HG03175 (cell line): ENCODE measurements around the gene FBXW11.
"Not testable (repeated sequence)": the region's sequence is repeated elsewhere in the genome, so short reads cannot be mapped to it uniquely, and the experiment has no call there.

Experiments used
- ATAC-seq: cut with Tn5 transposase; IDR thresholded peaks from one replicate; pipeline ENCODE4 v1.9.1; 2021; ENCODE audit warnings: mild to moderate bottlenecking, moderate library complexity; ENCODE audit not compliant: unreplicated experiment

FBXW11 gene

DNA sequence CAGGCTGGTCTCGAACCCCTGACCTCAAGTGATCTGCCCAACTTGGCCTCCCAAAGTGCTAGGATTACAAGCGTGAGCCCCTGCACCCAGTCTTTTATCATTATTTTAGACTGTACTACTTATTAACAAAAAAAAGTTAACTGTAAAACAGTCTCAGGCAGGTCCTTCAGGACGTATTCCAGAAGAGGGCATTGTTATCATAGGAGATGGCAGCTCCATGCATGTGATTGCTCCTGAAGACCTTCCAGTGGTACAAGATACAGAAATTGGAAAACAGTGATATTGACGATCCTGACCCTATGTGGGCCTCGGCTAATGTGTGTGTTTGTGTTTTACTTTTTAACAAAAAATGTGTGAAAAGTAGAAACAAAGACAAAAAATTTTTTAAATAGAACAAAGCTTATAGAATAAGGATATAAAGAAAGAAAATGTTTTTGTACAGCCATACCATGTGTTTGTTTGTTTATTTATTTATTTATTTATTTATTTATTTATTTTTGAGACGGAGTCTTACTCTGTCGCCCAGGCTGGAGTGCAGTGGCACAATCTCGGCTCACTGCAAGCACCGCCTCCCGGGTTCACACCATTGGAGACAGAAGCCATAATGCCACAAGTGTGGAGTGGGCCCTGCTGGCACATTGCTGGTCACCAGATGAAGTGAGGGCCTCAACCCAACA lies 13.8 kb upstream of the FBXW11 start:
- not testable (repeated sequence) for ATAC-seq

- ATAC-seq, result no peak
These were observed 8.9 kb upstream of the FBXW11 start for GRCh38 chr5:172015346-172015745.

GRCh38 chr5:172010278-172010677 lies 3.8 kb upstream of the FBXW11 start:
- ATAC-seq, result no peak

GRCh38 chr5:172009536-172010270 lies 3.3 kb upstream of the FBXW11 start:
- no peak for ATAC-seq

DNA sequence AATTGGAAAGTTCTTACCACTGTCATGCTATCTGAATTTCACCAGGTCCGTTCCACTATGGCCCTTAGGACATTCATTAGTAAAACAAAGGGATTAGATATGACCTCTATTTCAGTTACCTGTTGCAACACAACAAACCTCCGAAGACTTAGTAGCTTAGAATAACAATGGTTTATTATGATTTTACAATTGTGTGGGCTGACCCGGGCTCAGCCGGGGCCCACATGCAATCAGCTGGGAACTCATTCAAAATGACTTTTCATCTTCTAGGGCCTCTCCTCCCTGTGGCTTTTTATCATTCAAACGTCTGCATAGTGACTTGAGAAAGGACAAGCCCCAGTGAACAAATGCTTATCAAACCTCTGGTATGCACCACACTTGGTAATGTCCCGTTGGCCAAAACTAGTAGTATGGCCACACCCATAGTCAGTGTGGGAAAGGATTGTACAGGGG lies 2.3 kb upstream of the FBXW11 start:
- ATAC-seq, result no peak

- ATAC-seq, result no peak
These were observed 1.6 kb upstream of the FBXW11 start for GRCh38 chr5:172008111-172008455.

GRCh38 chr5:172007175-172008110 lies 1.0 kb upstream of the FBXW11 start:
- no peak for ATAC-seq

- peak; percentile 0 for ATAC-seq
These were observed 624 bp downstream of the FBXW11 start for GRCh38 chr5:172005708-172006320.

DNA sequence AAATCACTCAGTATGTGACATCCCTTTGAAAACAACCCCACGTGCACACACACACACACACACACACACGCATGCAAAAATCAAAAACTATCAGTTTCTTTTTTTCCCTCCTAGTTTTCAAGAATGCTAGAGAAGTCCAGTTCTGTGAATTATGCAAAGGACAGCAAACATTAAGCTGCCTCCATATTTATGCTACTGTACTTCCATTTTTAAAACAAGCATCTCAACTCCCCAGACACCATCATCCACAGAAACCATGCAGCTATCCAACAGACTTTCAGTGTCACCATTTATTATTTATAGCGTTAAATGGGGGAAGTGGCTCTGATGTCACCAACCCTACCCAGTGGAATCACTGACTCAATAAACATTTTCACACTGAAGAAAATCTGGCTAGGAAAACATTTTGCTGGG lies 1.6 kb downstream of the FBXW11 start:
- ATAC-seq, result no peak

DNA sequence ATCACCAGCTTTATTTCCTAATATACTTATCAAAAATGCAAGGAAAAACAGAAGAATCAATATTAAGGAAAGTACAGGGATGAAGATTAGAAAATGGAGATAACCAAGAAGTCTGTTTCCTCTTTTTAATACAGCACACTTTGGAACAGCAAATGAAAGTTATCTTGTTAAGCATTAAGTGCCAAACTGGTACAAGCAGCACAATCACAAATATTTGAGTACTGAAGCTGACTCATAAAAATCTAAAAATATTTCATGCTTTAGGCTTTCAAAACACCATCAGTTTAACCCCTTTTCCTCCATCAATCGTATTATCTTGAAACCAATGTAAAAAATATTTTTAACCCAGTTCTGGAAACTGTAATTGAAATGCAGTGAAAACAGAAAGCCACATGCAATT lies 2.7 kb downstream of the FBXW11 start:
- ATAC-seq, result no peak

DNA sequence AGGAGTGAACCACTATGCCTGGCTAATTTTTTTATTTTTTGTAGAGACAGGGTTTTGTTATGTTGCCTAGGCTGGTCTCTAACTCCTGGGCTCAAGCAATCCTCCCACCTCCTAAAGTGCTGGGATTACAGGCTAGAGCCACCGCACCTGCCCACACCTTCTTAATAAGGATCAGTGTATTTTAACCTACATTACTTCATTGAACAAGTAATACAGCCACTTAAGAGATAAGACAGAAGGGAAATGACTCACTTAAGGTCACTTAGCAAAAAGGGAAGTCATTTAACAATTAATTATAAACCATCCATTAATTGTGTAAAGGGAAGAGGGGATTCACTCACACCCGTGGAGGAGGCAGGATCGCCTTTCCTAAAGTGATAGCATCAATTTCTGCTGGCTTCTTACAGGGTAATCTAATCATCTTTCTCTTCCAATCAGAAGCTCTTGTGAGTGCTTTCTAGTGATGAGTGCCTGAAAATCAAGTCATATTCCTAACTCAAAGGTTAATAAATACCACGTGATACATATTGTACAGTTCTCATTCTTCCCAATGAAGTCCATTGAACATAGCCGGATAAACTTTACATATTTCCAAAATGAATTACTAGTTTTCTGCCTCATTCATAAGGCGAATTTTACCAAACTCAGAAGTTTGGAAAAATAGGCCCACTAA lies 3.5 kb downstream of the FBXW11 start:
- no peak for ATAC-seq

DNA sequence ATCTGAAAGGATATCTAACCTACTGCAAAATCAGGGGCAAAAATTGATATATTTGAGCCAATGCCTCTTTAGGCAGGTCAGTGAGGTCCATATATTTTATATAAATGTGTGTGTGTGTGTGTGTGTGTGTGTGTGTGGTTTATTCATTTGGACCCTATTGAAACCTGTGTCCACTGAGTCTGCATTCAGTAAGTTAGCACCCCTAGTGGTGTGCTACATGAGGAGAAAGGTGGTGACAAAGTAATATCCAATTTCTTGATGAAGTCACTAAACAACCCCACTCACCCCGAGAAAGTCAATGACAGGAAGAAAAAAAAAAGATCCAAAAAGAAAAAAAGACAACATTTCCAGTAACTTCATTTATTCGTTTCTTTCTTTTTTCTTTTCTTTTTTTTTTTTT lies 4.1 kb downstream of the FBXW11 start:
- no peak for ATAC-seq

GRCh38 chr5:171999877-172000276 lies 6.6 kb downstream of the FBXW11 start:
- no peak for ATAC-seq

- ATAC-seq, result no peak
These were observed 7.3 kb downstream of the FBXW11 start for GRCh38 chr5:171999100-171999499.

GRCh38 chr5:171997011-171997410 lies 9.4 kb downstream of the FBXW11 start:
- ATAC-seq, result no peak

DNA sequence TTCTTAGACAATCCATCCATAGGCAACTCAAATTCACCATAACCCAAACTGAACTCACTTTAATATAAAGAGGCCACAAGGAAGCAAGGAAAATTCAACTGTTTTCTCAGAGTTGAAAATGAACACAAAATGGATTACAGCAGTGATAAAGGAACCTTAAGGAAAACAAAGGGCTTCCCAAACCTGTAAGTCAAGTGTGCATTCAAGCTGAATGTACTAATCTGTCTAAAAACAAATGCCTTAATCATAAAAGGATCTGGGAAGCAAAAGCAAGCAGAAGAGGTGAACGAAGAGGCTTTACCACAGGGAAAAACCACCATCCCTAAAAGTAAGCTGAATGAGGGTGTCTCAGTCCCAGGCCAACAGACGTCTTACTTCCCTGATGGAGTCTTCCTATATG lies 13.6 kb downstream of the FBXW11 start:
- ATAC-seq, result no peak

DNA sequence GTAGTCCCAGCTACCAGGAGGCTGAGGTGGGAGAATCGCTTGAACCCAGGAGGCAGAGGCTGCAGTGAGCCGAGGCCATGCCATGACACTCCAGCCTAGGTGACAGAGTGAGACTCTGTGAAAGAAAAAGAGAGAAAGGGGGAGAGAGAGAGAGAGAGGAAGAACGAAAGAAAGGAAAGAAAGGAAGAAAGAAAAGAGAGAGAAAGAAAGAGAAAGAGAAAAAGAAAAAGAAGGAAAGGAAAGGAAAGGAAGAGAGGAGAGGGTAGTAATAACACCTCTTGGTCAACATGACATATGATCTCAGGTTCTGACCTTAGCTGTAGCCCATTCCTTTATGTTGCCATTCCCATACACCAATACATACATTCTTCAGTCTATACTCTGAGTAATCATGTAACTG lies 14.1 kb downstream of the FBXW11 start:
- no peak for ATAC-seq

- ATAC-seq, result no peak
These were observed 15.8 kb downstream of the FBXW11 start for GRCh38 chr5:171990713-171991015.

- no peak for ATAC-seq
These were observed 16.3 kb downstream of the FBXW11 start for GRCh38 chr5:171989946-171990712.

DNA sequence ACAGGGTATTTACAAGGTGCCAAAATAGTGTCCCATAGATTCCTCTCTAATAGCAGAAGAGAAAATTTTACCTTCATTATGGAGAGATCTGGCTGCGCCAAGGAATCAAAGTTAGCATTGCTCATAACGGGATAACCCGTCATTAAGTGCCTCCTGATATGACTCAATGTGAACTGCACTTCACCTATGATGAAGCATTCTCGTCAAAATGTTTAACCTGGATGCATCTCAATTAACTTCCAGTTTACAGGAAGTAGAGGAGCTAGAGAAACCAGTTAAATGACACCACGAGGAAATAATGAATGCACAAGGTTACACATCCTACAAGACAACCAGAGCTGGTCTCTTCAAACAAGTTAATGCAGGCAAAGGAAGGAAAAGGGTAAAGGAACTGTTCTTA lies 17.2 kb downstream of the FBXW11 start:
- ATAC-seq, result peak; percentile 78
